Heart right ventricle (tissue), 16 donors: Measurements from ENCODE around the gene COPB2. TPM values are rescaled to one million over a fixed set of nuclear protein-coding genes. Genes with fewer than 3 reads are reported as not detected.

Source experiments
- ATAC-seq, 8 donors: fragments of 200-7000 bp; cut with Tn5 transposase; one replicate each; pipeline ENCODE4 v1.9.1; 2020; ENCODE audit warnings: mild to moderate bottlenecking in 8 of 8, moderate library complexity in 8 of 8, moderate number of reproducible peaks in 1 of 8
- DNase-seq, 2 donors: peaks; one replicate each; pipeline ENCODE4 v3.0.0-alpha.2; 2020
- H3K27ac ChIP-seq, 10 donors: fragments of 200-600 bp; sonication (generic) in 2 of 10; one replicate each; pipeline versions ENCODE4 v1.5.0 to v1.8.0; 2020 to 2022; ENCODE audit warnings: mild to moderate bottlenecking in 3 of 10
- H3K27me3 ChIP-seq, 7 donors: fragments of 200-600 bp; one replicate each; pipeline ENCODE4 v1.8.0; 2021 to 2022; ENCODE audit warnings: mild to moderate bottlenecking in 2 of 7
- H3K36me3 ChIP-seq, 9 donors: fragments of 200-600 bp; sonication (generic) in 1 of 9; one replicate each; pipeline versions ENCODE4 v1.5.0 to v1.8.0; 2020 to 2022; ENCODE audit warnings: mild to moderate bottlenecking in 2 of 9
- H3K4me1 ChIP-seq, 9 donors: fragments of 200-600 bp; sonication (generic) in 1 of 9; one replicate each; pipeline versions ENCODE4 v1.5.0 to v1.8.0; 2020 to 2022; ENCODE audit warnings: mild to moderate bottlenecking in 4 of 9
- H3K4me3 ChIP-seq, 10 donors: fragments of 200-600 bp; sonication (generic) in 2 of 10; one replicate each; pipeline versions ENCODE4 v1.5.0 to v1.8.0; 2020 to 2022; ENCODE audit warnings: mild to moderate bottlenecking in 7 of 10, moderate library complexity in 2 of 10
- H3K9me3 ChIP-seq, 11 donors: fragments of 200-600 bp in 10 of 11; sonication (generic) in 2 of 11; one replicate each; pipeline versions ENCODE4 v1.5.0 to v1.8.0; 2013 to 2022; ENCODE audit warnings: mild to moderate bottlenecking in 2 of 11, control low read depth in 1 of 11, moderate library complexity in 1 of 11
- CTCF ChIP-seq, 9 donors: fragments of 200-600 bp; sonication (generic) in 2 of 9; IDR thresholded peaks; one replicate each; pipeline versions ENCODE4 v1.5.0 to v1.8.0; 2021 to 2022; ENCODE audit warnings: antibody characterized with exemption in 9 of 9, mild to moderate bottlenecking in 5 of 9, moderate library complexity in 1 of 9
- WGBS, 2 donors: extraction: QIAGEN DNeasy Blood & Tissue Kit; methylation state at CpG; one replicate each; pipeline ENCODE4 v1.1.7; 2013; ENCODE audit warnings: inconsistent platforms in 1 of 2; 5-methylcytosine and 5-hydroxymethylcytosine counted together
- intact Hi-C, 10 donors: fragments of 100-400 bp; cut with DNase I; formaldehyde crosslinking; loops; one replicate each; pipeline versions ENCODE4 v1.11.1 to v1.14.2; 2022
- polyA plus RNA-seq, 2 donors: library from polyadenylated mRNA; stranded (reverse); fragments of 200-250 nt; gene quantifications; one replicate each; pipeline ENCODE4 v1.2.3, GENCODE V29; 2013
- total RNA-seq, 10 donors: library from RNA; stranded (reverse); fragmentation: NEBNext Ultra II Directional in 3 of 10; extraction: Animal tissue kit (Norgen Biotek cat#: 25700) in 3 of 10; gene quantifications; one replicate each; pipeline versions ENCODE4 v1.2.1 to v1.2.4, GENCODE V29; 2021 to 2023
- donor health status: Arrhythmogenic right ventricular cardiomyopathy.
- donor health status: ischemic (EF 13 %, LVEDD 7.1; RV severe dilation, severe dysfunction).
- donor health status: healthy with polysubstance abuse.
- donor health status: DM: no; HTN: yes; CAD: no.
- donor health status: DM: no; HTN: no; CAD: no.
- donor health status: ischemic (EF 25% LVEDD 6.9; RV normal size, moderate dysfunction).
- donor health status: ischemic (EF 25% LVEDD 5.7; RV mildly dilated, moderate dysfunction).
- donor health status: healthy.
- donor health status: DM: yes; HTN: yes; CAD: no.
- donor health status: Ischemic cardiomyopathy.
- donor health status: ischemic (EF 35%, LVEDD 5.7; RV mildly dilated, moderate dysfunction).
- donor health status: nonischemic (EF 11% LVEDD 7.7; RV severe dilation, severe dysfunction).
- donor health status: DM: yes; HTN: yes; CAD: no.
- donor health status: PGD.
- donor health status: ischemic (EF 29% LVEDD 5.4; RV normal size, mild dysfunction).
- donor health status: nonischemic (EF 23%, LVEDD 6.1; RV moderate dilation, normal function).

Gene COPB2
- total and polyA plus RNA-seq, 12 donors, result 15.4 to 79.7 (median 65.2) TPM

GRCh38 chr3:139355476-139355875, 34.0 kb downstream of the COPB2 start:
- DNase-seq (no peak), ATAC-seq (peak in 2 of 8 donors; percentile 28 to 54)
- no peaks in the 10 kb centered on the region for H3K9me3 ChIP-seq
- H3K27ac ChIP-seq, result no peak overlapping the region
- intact Hi-C loops, result no loop called here
- TF ChIP-seq CTCF (IDR thresholded peaks at IDR 0.05), result no peak
- 69 to 79% methylated on average over 4 of the region's 4 CpGs for WGBS, 2 donors
- peaks cover 0 to 12% (median 0%) of the 10 kb centered on the region in 9 donors for H3K4me1 ChIP-seq
- peaks cover 0 to 100% (median 74%) of the 10 kb centered on the region in 9 donors for H3K36me3 ChIP-seq
- no peak overlapping the region for H3K4me3 ChIP-seq
- no peaks in the 10 kb centered on the region for H3K27me3 ChIP-seq

DNA sequence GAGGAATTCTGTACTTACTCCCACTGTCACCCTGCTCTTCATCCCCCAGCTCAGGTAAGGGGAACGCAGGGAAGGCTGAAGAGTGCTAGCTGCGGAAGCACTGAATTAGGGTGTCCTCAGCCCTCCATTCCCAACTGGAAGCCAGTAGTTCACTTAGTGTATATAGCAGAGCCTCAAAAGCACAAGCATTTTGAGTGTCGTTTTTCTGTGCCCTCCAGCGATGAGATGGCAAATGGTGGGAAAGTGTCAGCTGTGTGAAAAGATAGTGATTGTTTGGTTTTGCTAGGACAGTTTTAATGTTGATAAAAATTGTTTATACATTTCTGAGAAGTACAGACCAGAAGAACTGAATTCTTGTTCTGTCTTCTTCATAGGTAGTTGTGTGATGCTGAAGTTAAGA, 34.8 kb downstream of the COPB2 start:
- no peak for ATAC-seq
- WGBS, 2 donors, result 95 to 97% methylated on average over 4 of the region's 4 CpGs

GRCh38 chr3:139353920-139354556, 35.4 kb downstream of the COPB2 start:
- no peak overlapping the region for H3K27ac ChIP-seq
- H3K27me3 ChIP-seq, result no peaks in the 10 kb centered on the region
- H3K4me1 ChIP-seq, result peaks cover 0 to 6% (median 0%) of the 10 kb centered on the region in 9 donors
- no peaks in the 10 kb centered on the region for H3K9me3 ChIP-seq
- ATAC-seq (peak in 4 of 8 donors; percentile 48 to 68 (median 56)), DNase-seq (no peak)
- TF ChIP-seq CTCF (IDR thresholded peaks at IDR 0.05), result peak in 8 of 9 donors; percentile 7 to 69 (median 50)
- no peak overlapping the region for H3K4me3 ChIP-seq
- 72% methylated on average over 3 of the region's 3 CpGs for WGBS, 2 donors
- intact Hi-C loops, result loop anchor here in 3 of 10 donors (5.0 kb wide), 1 partner anchor 33 kb away; the partner anchor contains the start of gene COPB2 (in 3 of the 3)
- peaks cover 0 to 100% (median 69%) of the 10 kb centered on the region in 9 donors for H3K36me3 ChIP-seq

More for the DNA sequence above, 34.8 kb downstream of the COPB2 start:
- H3K4me3 ChIP-seq, result no peak overlapping the region
- intact Hi-C loops, result loop anchor here in 3 of 10 donors (5.0 kb wide), 1 partner anchor 33 kb away; the partner anchor contains the start of gene COPB2 (in 3 of the 3)
- TF ChIP-seq CTCF (IDR thresholded peaks at IDR 0.05), result no peak
- H3K36me3 ChIP-seq, result peaks cover 0 to 100% (median 72%) of the 10 kb centered on the region in 9 donors
- no peaks in the 10 kb centered on the region for H3K27me3 ChIP-seq
- H3K4me1 ChIP-seq, result peaks cover 0 to 12% (median 0%) of the 10 kb centered on the region in 9 donors
- no peak overlapping the region for H3K27ac ChIP-seq
- no peak for DNase-seq
- H3K9me3 ChIP-seq, result no peaks in the 10 kb centered on the region

DNA sequence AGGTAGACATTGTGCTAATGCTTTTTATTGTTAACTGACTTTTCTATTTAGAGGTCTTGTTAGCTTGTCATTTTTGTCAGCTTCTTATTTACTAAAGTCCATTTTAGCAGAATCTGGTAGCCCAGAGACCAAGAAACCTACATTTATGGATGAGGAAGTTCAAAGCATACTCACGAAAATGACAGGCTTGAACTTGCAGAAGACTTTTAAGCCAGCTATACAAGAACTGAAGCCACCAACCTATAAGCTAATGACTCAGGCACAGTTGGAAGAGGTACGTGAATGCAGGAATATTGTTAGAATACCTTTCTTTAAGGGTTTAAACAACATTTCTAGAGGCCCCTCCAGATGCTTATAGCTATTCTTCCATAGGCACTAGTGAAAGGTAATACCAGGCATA, 42.7 kb downstream of the COPB2 start:
- intact Hi-C loops, result no loop called here

More for the DNA sequence above, 42.7 kb downstream of the COPB2 start:
- TF ChIP-seq CTCF (IDR thresholded peaks at IDR 0.05), result no peak
- 85 to 94% methylated on average over 2 of the region's 2 CpGs for WGBS, 2 donors
- Histone ChIP-seq H3K9me3 (no peaks in the 10 kb centered on the region), H3K4me1 (peaks cover 0 to 22% (median 18%) of the 10 kb centered on the region in 9 donors), H3K27me3 (no peaks in the 10 kb centered on the region), H3K4me3 (no peak overlapping the region), H3K36me3 (peaks cover 0 to 61% (median 23%) of the 10 kb centered on the region in 9 donors), H3K27ac (no peak overlapping the region)
- DNase-seq (no peak), ATAC-seq (no peak)
